DMS79 treated with DMSO at 0.1 percent for 48 hours (cell line): Measurements from ENCODE around the gene PDIA2.

Source experiments
- DNase-seq: peaks from one replicate; lab custom pipeline; 2025; lab: John Stamatoyannopoulos, UW

PDIA2 gene

GRCh38 chr16:297832-298231 lies 14.9 kb downstream of the PDIA2 start:
- DNase-seq = no peak

- DNase-seq = no peak
Observed at GRCh38 chr16:301235-301634, 18.3 kb downstream of the PDIA2 start.

- DNase-seq = no peak
Observed at GRCh38 chr16:301950-302349, 19.0 kb downstream of the PDIA2 start.

- no peak for DNase-seq
Observed at GRCh38 chr16:303760-304505, 21.0 kb downstream of the PDIA2 start.

GRCh38 chr16:305916-306626 lies 23.1 kb downstream of the PDIA2 start:
- DNase-seq = peak; percentile 12

GRCh38 chr16:306911-307370 lies 24.0 kb downstream of the PDIA2 start:
- DNase-seq = peak; percentile 61

- DNase-seq = no peak
Observed at GRCh38 chr16:307691-308312, 24.8 kb downstream of the PDIA2 start.

- DNase-seq = no peak
Observed at GRCh38 chr16:309476-309875, 26.5 kb downstream of the PDIA2 start.

- DNase-seq = no peak
Observed at GRCh38 chr16:311725-312124, 28.8 kb downstream of the PDIA2 start.

- peak; percentile 37 for DNase-seq
Observed at GRCh38 chr16:314351-314750, 31.4 kb downstream of the PDIA2 start.

GRCh38 chr16:314795-315299 lies 31.9 kb downstream of the PDIA2 start:
- peak; percentile 37 for DNase-seq

GRCh38 chr16:316741-317464 lies 33.9 kb downstream of the PDIA2 start:
- DNase-seq = no peak

- DNase-seq = no peak
Observed at GRCh38 chr16:317583-317982, 34.6 kb downstream of the PDIA2 start.

- DNase-seq = no peak
Observed at GRCh38 chr16:318628-319027, 35.7 kb downstream of the PDIA2 start.

GRCh38 chr16:320206-320605 lies 37.2 kb downstream of the PDIA2 start:
- DNase-seq = no peak

GRCh38 chr16:321532-321931 lies 38.6 kb downstream of the PDIA2 start:
- DNase-seq = no peak

GRCh38 chr16:322476-323143 lies 39.6 kb downstream of the PDIA2 start:
- DNase-seq = no peak

GRCh38 chr16:324201-324450 lies 41.2 kb downstream of the PDIA2 start:
- DNase-seq = no peak

- no peak for DNase-seq
Observed at GRCh38 chr16:324451-325334, 41.7 kb downstream of the PDIA2 start.

GRCh38 chr16:325375-326145 lies 42.6 kb downstream of the PDIA2 start:
- no peak for DNase-seq
